Measurements from ENCODE around the gene SLC25A36. TPM values are rescaled to one million over a fixed set of nuclear protein-coding genes. Genes with fewer than 3 reads are reported as not detected.
A peak's percentile ranks its signal among the peaks of the same experiment; 100 is the strongest.
"Not testable (repeated sequence)": the region's sequence is repeated elsewhere in the genome, so short reads cannot be mapped to it uniquely, and the experiment has no call there.

The SLC25A36 gene
- total and polyA plus RNA-seq, 10 donors, result 19.1 to 82.5 (median 54.3) TPM

DNA sequence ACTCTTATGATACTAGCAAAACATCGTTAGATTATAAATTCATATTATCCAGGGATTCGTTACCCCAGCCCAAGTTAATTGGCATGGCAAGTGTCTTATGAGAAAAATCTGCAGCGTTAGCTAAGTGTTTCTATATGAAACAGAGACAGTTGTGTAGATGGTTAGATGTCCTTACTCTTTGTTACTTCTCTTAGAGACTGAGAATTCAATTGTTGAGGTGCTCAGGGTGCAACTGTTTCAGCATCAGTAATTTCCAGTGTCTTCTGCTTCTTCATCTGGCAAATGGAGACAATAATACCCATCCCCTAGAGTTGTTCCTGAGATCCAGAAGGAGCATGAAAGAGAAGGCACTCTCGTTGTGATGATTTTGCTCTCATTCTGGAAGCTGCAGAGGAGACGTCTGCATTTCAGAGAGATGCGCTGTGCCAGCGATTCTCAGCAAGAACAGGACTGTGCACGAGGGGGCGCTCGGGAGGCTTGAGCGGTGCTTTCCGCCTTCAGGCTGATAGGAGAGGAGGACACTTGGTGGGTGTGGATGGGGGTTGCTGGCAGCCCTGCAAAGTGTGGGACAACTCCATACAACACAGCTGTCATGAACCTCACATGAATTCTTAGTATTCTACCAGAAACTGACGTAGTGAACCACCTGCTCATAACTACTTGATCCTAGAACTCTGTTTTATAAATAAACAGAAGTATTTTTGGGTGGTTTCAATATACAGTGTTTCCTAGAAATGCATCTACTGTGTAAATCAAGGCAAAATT, 69.8 kb downstream of the SLC25A36 start:
- no peak overlapping the region for H3K4me3 ChIP-seq
- WGBS, 5 donors, result 20 to 23% (median 20%) methylated on average over 13 of the region's 13 CpGs
- no peaks in the 10 kb centered on the region for H3K36me3 ChIP-seq
- no peak overlapping the region for H3K27ac ChIP-seq
- no peak for TF ChIP-seq POLR2A (IDR thresholded peaks at IDR 0.05)
- TF ChIP-seq POLR2AphosphoS5 (IDR thresholded peaks at IDR 0.05), result no peak
- TF ChIP-seq, protein P1, sequence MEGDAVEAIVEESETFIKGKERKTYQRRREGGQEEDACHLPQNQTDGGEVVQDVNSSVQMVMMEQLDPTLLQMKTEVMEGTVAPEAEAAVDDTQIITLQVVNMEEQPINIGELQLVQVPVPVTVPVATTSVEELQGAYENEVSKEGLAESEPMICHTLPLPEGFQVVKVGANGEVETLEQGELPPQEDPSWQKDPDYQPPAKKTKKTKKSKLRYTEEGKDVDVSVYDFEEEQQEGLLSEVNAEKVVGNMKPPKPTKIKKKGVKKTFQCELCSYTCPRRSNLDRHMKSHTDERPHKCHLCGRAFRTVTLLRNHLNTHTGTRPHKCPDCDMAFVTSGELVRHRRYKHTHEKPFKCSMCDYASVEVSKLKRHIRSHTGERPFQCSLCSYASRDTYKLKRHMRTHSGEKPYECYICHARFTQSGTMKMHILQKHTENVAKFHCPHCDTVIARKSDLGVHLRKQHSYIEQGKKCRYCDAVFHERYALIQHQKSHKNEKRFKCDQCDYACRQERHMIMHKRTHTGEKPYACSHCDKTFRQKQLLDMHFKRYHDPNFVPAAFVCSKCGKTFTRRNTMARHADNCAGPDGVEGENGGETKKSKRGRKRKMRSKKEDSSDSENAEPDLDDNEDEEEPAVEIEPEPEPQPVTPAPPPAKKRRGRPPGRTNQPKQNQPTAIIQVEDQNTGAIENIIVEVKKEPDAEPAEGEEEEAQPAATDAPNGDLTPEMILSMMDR (IDR thresholded peaks at IDR 0.05 in 8 of 11, conservative IDR thresholded peaks at IDR 0.05 in 3 of 11), result peak in 10 of 11 experiments; percentile 22 to 70 (median 49)
- intact Hi-C loops (cut with DNase I; ENCODE audit: low total_unique reads), result no loop called here
- no peaks in the 10 kb centered on the region for H3K4me1 ChIP-seq
- peak; percentile 89 for DNase-seq
- no peaks in the 10 kb centered on the region for H3K9me3 ChIP-seq
- peaks cover 0 to 43% (median 0%) of the 10 kb centered on the region in 7 donors for H3K27me3 ChIP-seq (replicated peaks in 1 of 7)

DNA sequence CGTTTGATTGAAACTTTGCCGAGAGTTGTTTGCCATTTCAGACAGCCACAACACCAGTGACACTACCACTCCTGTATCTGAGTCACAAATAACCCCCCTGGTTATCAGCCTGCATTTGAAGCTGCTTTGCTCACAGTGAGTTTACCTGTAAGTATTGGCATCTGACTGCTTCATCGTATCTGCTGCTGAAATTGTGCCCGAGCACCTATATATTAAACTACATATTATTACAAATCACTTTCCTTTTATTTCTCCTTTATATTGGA, 70.3 kb downstream of the SLC25A36 start:
- TF ChIP-seq POLR2AphosphoS5 (IDR thresholded peaks at IDR 0.05) (no peak), POLR2A (IDR thresholded peaks at IDR 0.05) (no peak)
- TF ChIP-seq, protein P1 (IDR thresholded peaks at IDR 0.05 in 8 of 11, conservative IDR thresholded peaks at IDR 0.05 in 3 of 11), result no peak
- Histone ChIP-seq H3K36me3 (no peaks in the 10 kb centered on the region), H3K27me3 (replicated peaks in 1 of 7) (peaks cover 0 to 43% (median 0%) of the 10 kb centered on the region in 7 donors), H3K4me1 (no peaks in the 10 kb centered on the region), H3K4me3 (no peak overlapping the region), H3K27ac (no peak overlapping the region), H3K9me3 (no peaks in the 10 kb centered on the region)
- DNase-seq, result no peak
- 60 to 69% (median 65%) methylated on average over 4 of the region's 4 CpGs for WGBS, 5 donors
- intact Hi-C loops (cut with DNase I; ENCODE audit: low total_unique reads), result no loop called here

DNA sequence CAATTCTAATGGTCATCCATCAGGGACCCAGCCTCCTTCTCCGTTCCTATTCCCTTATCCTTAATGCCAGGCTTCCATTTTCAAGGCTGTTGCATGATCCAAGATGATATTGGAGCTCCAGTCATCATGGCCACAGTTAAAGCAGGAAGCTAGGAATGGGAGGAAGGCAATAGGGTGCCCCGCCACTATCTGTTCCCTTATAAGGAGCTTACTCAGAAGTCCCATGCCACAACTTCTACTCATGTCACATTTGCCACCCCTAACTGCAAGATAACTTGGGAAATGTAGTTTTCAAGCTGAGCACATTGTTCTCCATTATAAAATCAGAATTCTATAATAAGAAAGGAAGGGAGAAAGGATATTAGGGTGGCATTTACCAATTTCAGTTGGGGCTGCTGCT, 70.9 kb downstream of the SLC25A36 start:
- Histone ChIP-seq H3K4me3 (no peak overlapping the region), H3K27ac (no peak overlapping the region), H3K27me3 (replicated peaks in 1 of 7) (peaks cover 0 to 43% (median 0%) of the 10 kb centered on the region in 7 donors), H3K36me3 (no peaks in the 10 kb centered on the region), H3K4me1 (no peaks in the 10 kb centered on the region), H3K9me3 (no peaks in the 10 kb centered on the region)
- 83 to 96% (median 86%) methylated on average over 2 of the region's 2 CpGs for WGBS, 5 donors
- intact Hi-C loops (cut with DNase I; ENCODE audit: low total_unique reads), result no loop called here
- TF ChIP-seq POLR2A (IDR thresholded peaks at IDR 0.05), result no peak
- TF ChIP-seq POLR2AphosphoS5 (IDR thresholded peaks at IDR 0.05), result no peak
- TF ChIP-seq, protein P1 (IDR thresholded peaks at IDR 0.05 in 8 of 11, conservative IDR thresholded peaks at IDR 0.05 in 3 of 11), result no peak
- no peak for DNase-seq

DNA sequence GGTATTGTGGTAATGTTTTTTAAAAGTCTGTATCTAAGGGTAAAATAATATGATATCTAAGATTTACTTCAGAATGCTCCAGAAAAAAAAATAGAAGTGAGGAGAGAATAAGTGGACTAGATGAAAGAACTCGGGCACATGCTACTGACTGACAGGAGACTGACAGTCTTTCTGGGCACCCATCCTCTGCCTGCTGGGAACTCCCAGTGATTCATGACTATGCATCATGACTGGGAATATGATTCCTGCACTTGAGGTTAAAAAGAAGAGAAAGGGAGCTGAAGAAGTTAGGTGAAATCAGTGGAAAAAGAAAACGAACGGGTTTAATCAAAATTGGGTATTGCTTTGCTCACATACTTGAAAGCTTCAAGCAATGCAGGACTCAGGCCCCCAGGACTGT, 73.8 kb downstream of the SLC25A36 start:
- WGBS, 5 donors, result 83 to 97% (median 91%) methylated on average over 3 of the region's 3 CpGs
- no peak for DNase-seq
- H3K27ac ChIP-seq, result no peak overlapping the region
- H3K4me3 ChIP-seq, result no peak overlapping the region
- no peak for TF ChIP-seq POLR2AphosphoS5 (IDR thresholded peaks at IDR 0.05)
- no peak for TF ChIP-seq POLR2A (IDR thresholded peaks at IDR 0.05)
- TF ChIP-seq, protein P1 (IDR thresholded peaks at IDR 0.05 in 8 of 11, conservative IDR thresholded peaks at IDR 0.05 in 3 of 11), result no peak
- no peaks in the 10 kb centered on the region for H3K4me1 ChIP-seq
- no peaks in the 10 kb centered on the region for H3K9me3 ChIP-seq
- H3K27me3 ChIP-seq (replicated peaks in 1 of 7), result peaks cover 0 to 32% (median 0%) of the 10 kb centered on the region in 7 donors
- H3K36me3 ChIP-seq, result no peaks in the 10 kb centered on the region
- intact Hi-C loops (cut with DNase I; ENCODE audit: low total_unique reads), result no loop called here

DNA sequence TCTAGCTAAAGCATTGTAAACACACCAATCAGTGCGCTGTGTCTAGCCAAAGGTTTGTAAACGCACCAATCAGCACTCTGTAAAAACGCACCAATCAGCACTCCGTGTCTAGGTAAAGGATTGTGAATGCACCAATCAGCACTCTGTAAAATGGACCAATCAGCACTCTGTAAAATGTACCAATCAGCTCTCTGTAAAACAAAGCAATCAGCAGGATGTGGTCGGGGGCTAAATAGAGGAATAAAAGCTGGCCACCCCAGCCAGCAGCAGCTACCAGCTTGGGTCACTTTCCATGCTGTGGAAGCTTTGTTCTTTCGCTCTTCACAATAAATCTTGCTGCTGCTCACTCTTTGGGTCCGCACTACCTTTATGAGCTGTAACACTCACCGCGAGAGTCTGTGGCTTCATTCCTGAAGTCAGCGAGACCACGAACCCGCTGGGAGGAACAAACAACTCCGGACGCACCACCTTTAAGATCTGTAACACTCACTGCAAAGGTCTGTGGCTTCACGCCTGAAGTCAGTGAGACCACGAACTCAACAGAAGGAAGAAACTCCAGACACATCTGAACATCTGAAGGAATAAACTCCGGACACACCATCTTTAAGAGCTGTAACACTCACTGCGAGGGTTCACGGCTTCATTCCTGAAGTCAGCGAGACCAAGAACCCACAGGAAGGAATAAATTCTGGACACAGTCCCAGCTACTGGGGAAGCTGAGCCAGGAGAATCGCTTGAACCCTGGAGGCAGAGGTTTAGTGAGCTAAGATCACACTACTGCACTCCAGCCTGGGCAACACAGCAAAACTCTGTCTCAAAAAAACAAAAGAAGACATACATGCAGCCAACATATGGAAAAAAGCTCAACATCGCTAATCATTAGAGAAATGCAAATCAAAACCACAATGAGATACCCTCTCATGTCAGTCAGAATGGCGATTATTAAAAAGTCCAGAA, 76.0 kb downstream of the SLC25A36 start:
- H3K27ac ChIP-seq; H3K9me3 ChIP-seq; H3K4me3 ChIP-seq; DNase-seq; intact Hi-C loops (cut with DNase I; ENCODE audit: low total_unique reads); H3K36me3 ChIP-seq; H3K4me1 ChIP-seq: not testable (repeated sequence)
- H3K27me3 ChIP-seq (replicated peaks in 1 of 7), result peaks cover 0 to 21% (median 0%) of the 10 kb centered on the region in 7 donors
- WGBS, 5 donors, result 58 to 69% (median 61%) methylated on average over 21 to 23 of the region's 23 CpGs

Measured in spleen (tissue), 11 donors.